ENCODE results near the gene CRYBB3. TPM values are rescaled to one million over a fixed set of nuclear protein-coding genes. Genes with fewer than 3 reads are reported as not detected.

Gene CRYBB3
- total RNA-seq, 6 experiments from 2014 or later, result 0.40 to 0.70 (median 0.69) TPM; not detected in 3

DNA sequence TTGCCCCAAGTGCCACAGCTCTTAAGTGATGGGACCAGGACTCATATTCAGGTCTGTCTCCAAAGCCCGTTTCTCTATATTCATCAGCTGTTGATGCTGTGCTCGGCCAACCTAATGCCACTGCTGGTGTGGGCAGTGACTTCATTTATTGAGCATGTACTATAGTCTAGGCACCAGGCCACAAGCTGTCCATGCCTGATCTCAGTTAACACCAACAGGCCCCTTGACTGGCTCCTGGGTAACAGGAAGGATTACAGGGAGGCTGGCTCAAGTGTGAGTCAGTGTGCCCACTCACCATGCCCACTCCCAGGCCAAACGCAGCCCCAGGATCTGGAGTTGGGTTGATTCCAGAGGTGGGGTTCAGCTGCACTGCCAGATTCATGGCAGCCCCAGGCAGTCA is 11.1 kb downstream of the CRYBB3 start:
- no peaks in the 10 kb centered on the region for H3K9me3 ChIP-seq
- no peak for DNase-seq
- TF ChIP-seq POLR2A (IDR thresholded peaks at IDR 0.05), result no peak
- TF ChIP-seq, protein P1, sequence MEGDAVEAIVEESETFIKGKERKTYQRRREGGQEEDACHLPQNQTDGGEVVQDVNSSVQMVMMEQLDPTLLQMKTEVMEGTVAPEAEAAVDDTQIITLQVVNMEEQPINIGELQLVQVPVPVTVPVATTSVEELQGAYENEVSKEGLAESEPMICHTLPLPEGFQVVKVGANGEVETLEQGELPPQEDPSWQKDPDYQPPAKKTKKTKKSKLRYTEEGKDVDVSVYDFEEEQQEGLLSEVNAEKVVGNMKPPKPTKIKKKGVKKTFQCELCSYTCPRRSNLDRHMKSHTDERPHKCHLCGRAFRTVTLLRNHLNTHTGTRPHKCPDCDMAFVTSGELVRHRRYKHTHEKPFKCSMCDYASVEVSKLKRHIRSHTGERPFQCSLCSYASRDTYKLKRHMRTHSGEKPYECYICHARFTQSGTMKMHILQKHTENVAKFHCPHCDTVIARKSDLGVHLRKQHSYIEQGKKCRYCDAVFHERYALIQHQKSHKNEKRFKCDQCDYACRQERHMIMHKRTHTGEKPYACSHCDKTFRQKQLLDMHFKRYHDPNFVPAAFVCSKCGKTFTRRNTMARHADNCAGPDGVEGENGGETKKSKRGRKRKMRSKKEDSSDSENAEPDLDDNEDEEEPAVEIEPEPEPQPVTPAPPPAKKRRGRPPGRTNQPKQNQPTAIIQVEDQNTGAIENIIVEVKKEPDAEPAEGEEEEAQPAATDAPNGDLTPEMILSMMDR (IDR thresholded peaks at IDR 0.05), result no peak
- ATAC-seq, result no peak
- H3K36me3 ChIP-seq, result no peaks in the 10 kb centered on the region
- no peak overlapping the region for H3K4me3 ChIP-seq
- WGBS (ENCODE audit: insufficient coverage, low coverage, low lambda C conversion rate, missing lambda C conversion rate), result 100% methylated on average over 1 of the region's 3 CpGs
- no peaks in the 10 kb centered on the region for H3K27me3 ChIP-seq
- no peaks in the 10 kb centered on the region for H3K4me1 ChIP-seq
- no peak overlapping the region for H3K27ac ChIP-seq
- intact Hi-C loops (cut with DNase I), result no loop called here

DNA sequence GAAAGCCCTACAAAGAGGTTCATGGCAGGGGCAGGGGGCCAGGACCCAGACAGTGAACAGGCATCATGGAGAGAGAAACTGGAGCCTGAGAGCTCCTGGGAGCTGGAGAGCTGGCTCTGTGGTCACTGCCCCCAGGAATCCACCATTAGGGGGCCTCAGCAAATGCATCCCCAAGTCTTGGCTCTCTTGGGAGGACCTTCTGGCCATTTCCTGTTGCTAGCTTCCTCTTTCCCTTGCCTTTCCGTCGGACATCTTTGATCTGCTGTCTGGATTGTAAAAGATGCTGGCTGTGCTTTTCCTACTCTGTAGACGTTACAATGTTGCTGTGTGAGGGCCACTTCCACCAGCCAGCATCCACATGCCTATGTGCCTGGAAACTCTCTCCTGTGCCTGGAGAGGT is 12.7 kb downstream of the CRYBB3 start:
- intact Hi-C loops (cut with DNase I), result no loop called here
- TF ChIP-seq POLR2A (IDR thresholded peaks at IDR 0.05), result no peak
- TF ChIP-seq, protein P1 (IDR thresholded peaks at IDR 0.05), result no peak
- DNase-seq, result no peak
- no peak for ATAC-seq
- H3K4me3 ChIP-seq, result no peak overlapping the region
- no peak overlapping the region for H3K27ac ChIP-seq
- no peaks in the 10 kb centered on the region for H3K9me3 ChIP-seq
- H3K27me3 ChIP-seq, result no peaks in the 10 kb centered on the region
- no peaks in the 10 kb centered on the region for H3K4me1 ChIP-seq
- 37% methylated on average over 3 of the region's 3 CpGs for WGBS (ENCODE audit: insufficient coverage, low coverage, low lambda C conversion rate, missing lambda C conversion rate)
- no peaks in the 10 kb centered on the region for H3K36me3 ChIP-seq

GRCh38 chr22:25213221-25213620 is 13.6 kb downstream of the CRYBB3 start:
- ATAC-seq (no peak), DNase-seq (no peak)
- intact Hi-C loops (cut with DNase I), result no loop called here
- H3K9me3 ChIP-seq, result no peaks in the 10 kb centered on the region
- WGBS (ENCODE audit: insufficient coverage, low coverage, low lambda C conversion rate, missing lambda C conversion rate), result 65% methylated on average over 3 of the region's 3 CpGs
- no peaks in the 10 kb centered on the region for H3K36me3 ChIP-seq
- no peaks in the 10 kb centered on the region for H3K4me1 ChIP-seq
- H3K4me3 ChIP-seq, result no peak overlapping the region
- no peak overlapping the region for H3K27ac ChIP-seq
- H3K27me3 ChIP-seq, result no peaks in the 10 kb centered on the region
- no peak for TF ChIP-seq POLR2A (IDR thresholded peaks at IDR 0.05)
- TF ChIP-seq, protein P1 (IDR thresholded peaks at IDR 0.05), result no peak

GRCh38 chr22:25216230-25216629 is 16.6 kb downstream of the CRYBB3 start:
- Histone ChIP-seq H3K36me3 (no peaks in the 10 kb centered on the region), H3K9me3 (no peaks in the 10 kb centered on the region), H3K27ac (no peak overlapping the region), H3K4me3 (no peak overlapping the region), H3K27me3 (no peaks in the 10 kb centered on the region), H3K4me1 (no peaks in the 10 kb centered on the region)
- DNase-seq, result no peak
- no peak for TF ChIP-seq POLR2A (IDR thresholded peaks at IDR 0.05)
- TF ChIP-seq, protein P1 (IDR thresholded peaks at IDR 0.05), result no peak
- ATAC-seq, result no peak
- no CpG with 5 or more reads among the region's 2 CpGs for WGBS (ENCODE audit: insufficient coverage, low coverage, low lambda C conversion rate, missing lambda C conversion rate)
- intact Hi-C loops (cut with DNase I), result no loop called here

- no peak for DNase-seq
- TF ChIP-seq, protein P1 (IDR thresholded peaks at IDR 0.05), result no peak
- TF ChIP-seq POLR2A (IDR thresholded peaks at IDR 0.05), result no peak
- Histone ChIP-seq H3K27me3 (no peaks in the 10 kb centered on the region), H3K27ac (no peak within 1 kb of the TSS), H3K9me3 (no peaks in the 10 kb centered on the region), H3K36me3 (no peaks in the 10 kb centered on the region), H3K4me3 (no peak within 1 kb of the TSS), H3K4me1 (no peaks in the 10 kb centered on the region)
- 66% methylated on average over 5 of the region's 19 CpGs for WGBS (ENCODE audit: insufficient coverage, low coverage, low lambda C conversion rate, missing lambda C conversion rate)
- intact Hi-C loops (cut with DNase I), result no loop called here
- no peak for ATAC-seq
Measured at GRCh38 chr22:25219211-25219689, 19.6 kb downstream of the CRYBB3 start, which contains the start of gene CRYBB2. CRYBB2 (plus strand) TSS chr22:25219639; CDS start chr22:25221430, 1,791 bp downstream.

Measured in right lobe of liver (tissue), 6 donors.